NCI-H524 treated with DMSO at 0.1 percent for 48 hours (cell line): Measurements from ENCODE around the gene C11orf68.

ENCODE experiments used
- DNase-seq: peaks from one replicate; lab custom pipeline; 2025; lab: John Stamatoyannopoulos, UW

C11orf68 gene

GRCh38 chr11:65890324-65891218 lies 28.3 kb downstream of the C11orf68 start, which contains the start of gene CCDC85B:
Gene CCDC85B (plus strand): TSS chr11:65890673. CDS start chr11:65890784, 111 bp downstream.
- peak; percentile 60 for DNase-seq

DNA sequence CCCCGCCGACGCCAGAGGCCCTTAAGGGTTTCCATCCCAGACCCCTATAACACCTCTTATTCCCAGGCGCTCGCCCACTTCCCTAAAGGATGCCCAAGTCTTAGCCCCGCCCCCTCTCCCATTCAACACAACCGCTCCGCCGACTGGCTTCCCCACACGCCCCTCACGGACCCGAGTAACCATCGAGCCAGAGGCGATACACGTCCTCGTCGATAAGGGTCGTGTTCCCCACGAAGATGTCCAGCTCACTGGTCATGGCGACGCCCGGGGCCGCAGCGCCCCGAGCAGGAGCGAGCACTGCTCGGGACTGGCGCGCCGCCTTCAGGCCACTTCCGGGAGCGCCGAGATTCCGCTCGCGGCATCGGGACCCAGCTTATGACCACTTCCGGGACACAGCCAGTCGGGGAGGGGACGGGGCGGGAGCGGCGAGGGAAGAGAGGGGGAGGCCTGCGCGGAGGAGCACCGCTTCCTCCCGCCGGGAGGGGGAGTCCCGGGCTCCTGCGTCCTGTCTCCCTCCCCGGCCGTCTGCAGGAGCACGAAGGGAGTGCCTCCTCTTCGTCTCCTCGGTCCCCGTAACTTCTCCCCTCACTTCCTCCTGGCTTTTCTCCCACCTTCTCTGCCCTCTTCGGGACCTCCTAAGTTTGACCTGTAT lies 30.6 kb downstream of the C11orf68 start, which contains the start of gene FIBP:
FIBP (minus strand) TSS at position 309 of the 652 bp plus-strand sequence; CDS start at position 256, 53 bp downstream.
- peak; percentile 70 for DNase-seq

- no peak for DNase-seq
Measured at GRCh38 chr11:65887723-65888162, 31.1 kb downstream of the C11orf68 start.

- no peak for DNase-seq
Measured at GRCh38 chr11:65886826-65887722, 31.8 kb downstream of the C11orf68 start.

DNA sequence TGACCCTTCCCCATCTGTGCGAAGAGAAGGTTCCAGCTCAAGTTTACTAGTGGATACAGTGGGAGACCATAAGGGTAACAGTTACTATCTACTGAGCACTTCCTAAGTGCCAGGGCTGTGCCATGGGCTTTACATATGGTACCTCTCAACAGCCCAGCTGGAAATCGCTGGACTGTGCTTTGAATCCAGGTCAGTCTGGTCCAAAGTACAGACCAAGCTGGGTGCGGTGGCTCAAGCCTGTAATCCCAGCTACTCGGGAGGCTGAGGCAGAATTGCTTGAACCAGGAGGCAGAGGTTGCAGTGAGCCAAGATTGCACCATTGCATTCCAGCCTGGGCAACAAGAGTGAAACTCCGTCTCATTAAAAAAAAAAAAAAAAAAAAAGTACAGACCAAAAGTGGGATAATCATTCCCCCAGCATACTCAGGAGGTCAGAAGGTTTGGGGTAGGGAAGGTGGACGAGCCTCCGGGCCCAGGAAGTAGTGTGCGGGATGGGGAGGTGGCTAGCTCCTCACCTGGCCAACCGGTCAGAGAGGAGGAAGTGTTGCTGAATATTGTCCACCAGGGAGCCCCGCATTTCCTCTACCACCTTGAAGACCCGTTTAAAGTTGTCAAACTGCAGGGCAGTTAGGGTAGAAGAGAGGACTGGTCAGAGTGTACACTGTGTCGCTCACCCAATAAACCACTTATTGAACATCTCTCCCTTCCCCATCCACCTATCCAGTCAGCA lies 32.9 kb downstream of the C11orf68 start:
- DNase-seq: no peak

DNA sequence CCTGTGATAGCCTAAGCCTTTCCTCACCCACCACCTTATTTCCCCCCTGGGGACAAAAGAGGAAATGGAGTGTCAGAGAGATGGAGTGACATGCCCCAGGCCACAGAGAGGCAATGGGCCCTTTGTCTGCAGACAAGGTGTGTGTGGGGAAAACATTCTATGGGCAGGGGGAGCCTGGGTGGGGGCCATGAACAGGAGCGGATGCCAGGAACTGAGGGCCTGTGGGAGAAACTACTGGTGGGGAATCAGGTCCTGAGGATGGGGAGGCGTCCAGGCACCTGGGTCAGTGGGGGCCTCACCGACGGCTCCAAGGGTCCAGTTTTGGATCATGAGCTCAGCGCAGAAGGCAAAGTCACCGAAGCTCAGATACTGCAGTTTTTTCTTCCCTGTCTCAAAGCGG lies 33.6 kb downstream of the C11orf68 start:
- DNase-seq: no peak

DNA sequence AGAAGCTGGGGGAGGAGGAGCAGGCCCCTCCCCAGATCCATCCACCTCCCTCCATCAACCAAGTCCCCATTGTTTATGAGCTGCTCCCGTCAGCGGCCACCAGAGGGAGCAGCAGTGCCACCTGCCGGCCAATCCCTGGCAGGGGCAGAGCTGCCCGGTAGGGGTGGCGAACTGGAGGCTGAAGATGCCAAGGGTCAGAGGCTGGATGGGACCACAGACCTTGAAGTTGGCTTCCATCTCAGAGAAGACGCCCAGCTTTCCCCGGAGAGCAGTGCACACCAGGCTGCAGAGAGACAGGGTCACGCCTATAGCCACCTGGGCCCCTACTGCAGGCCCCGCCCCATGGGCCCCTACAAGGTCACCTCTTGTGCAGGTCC lies 34.2 kb downstream of the C11orf68 start:
- no peak for DNase-seq

DNA sequence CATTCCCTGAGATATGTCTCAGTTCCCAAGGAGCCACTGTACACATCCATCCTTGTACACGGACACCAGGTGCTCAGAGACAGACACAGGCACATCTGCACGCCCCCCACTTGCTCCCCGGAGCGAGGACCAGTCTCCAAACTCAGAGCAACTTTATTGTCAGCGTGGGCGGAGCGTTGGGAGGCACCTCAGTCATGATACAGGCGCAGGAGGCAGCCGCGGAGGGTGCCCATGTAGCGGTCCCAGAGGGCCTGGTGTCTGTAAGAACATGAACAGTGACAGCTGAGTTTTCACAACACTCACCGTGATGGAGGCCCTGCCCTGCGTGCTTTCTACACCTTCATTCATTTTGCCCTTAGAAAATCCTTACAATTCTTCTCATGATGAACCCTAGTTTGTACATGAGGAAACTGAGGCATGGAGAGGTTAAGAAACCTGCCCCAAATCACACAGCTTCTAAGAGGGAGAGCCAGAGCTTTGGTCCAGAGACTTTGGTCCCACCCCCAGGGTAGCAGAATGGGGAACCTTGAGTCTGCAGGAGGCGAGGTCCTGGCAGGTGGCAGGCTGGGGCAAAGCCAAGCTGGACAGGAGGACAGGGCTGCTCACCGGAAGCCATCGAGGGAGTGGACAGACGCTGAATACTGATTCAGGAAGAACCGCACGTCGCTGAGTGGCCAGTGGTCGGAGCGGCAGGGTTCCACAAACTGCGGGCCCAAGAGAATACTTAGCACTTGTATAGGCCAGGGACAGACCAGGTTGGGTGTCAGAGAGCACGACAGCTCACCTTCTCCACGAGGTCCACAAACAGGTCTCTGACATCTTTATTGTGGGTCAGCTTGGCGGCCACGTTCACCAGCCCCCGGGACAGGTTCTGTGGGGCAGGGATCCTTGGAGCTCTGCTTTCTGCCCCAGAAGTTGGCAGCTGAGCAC lies 34.8 kb downstream of the C11orf68 start:
- DNase-seq: no peak

DNA sequence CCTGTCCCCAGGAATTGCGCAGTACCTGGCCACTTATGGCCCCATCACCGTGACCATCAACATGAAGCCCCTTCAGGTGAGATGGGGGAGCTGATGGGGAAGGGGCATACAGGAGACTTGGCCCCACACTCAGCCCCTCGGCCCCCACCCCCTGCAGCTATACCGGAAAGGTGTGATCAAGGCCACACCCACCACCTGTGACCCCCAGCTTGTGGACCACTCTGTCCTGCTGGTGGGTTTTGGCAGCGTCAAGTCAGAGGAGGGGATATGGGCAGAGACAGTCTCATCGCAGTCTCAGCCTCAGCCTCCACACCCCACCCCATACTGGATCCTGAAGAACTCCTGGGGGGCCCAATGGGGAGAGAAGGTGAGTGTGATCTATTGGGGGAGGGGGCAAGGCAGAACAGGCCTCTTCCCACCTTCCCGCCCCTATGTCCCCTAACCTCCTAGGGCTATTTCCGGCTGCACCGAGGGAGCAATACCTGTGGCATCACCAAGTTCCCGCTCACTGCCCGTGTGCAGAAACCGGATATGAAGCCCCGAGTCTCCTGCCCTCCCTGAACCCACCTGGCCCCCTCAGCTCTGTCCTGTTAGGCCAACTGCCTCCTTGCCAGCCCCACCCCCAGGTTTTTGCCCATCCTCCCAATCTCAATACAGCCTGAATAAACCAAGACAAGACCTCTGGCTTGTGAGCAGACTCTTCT lies 35.7 kb downstream of the C11orf68 start:
- no peak for DNase-seq

- DNase-seq: no peak
Measured at GRCh38 chr11:65882120-65883057, 36.5 kb downstream of the C11orf68 start.

GRCh38 chr11:65880844-65881421 lies 37.9 kb downstream of the C11orf68 start:
- no peak for DNase-seq

- DNase-seq: no peak
Measured at GRCh38 chr11:65880027-65880426, 38.8 kb downstream of the C11orf68 start.

DNA sequence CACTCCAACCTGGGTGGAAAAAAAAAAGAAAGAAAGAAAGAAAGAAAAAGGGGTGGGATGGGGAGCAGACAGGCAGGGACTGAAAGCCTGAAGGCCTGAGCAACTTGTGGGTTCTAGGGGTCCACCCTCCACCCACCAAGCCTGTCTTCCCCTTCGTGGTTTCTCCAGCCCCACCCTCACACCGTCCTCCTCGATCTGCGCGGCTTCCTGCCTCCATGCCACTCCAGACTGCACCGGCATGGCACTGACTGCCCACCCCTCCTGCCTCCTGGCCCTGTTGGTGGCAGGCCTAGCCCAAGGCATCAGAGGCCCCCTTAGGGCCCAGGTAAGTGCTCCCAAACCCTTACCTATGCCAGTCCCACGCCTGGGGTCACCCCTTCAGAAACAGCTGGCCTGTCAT lies 39.2 kb downstream of the C11orf68 start, which contains the start of gene CTSW:
CTSW (plus strand) TSS at position 221 of the 400 bp plus-strand sequence; CDS start at position 239, 18 bp downstream.
- no peak for DNase-seq

DNA sequence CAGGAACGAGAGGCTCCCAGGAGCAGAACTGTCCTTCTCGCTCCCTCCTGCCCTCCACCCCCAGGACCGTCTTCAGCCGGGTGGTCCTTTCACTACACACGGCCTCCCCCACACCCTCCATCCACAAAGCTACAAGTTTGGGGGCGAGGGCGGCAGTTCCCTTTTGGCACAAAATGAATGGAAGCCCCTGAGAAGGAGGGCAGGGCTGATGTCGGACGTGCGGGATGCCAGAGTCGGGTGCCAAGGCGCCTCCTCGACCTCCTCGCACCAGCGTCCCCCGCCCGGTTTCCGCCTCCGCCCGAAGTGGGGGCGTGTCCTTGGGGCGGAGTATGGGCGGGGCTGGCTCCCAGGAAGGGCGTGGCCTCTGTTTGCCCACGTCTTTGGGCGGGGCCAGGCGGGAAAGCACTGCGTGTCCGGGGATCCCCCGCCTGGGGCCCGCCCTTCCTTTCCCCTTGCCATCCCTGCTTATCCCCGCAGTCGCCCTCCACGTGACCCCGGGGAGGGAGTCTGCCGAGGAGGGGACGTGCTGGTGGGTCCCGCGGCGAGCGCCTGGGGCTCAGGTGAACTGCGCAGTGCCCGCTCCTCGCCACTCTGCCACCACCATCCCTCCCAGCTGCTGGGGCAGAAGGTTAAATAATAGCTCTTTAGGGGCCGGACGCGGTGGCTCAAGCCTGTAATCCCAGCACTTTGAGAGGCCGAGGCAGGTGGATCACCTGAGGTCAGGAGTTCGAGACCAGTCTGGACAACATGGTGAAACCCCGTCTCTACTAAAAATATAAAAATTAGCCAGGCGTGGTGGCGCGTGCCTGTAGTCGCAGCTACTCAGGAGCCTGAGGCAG lies 45.3 kb downstream of the C11orf68 start:
- DNase-seq: peak; percentile 60

- no peak for DNase-seq
Measured at GRCh38 chr11:65872586-65873317, 46.1 kb downstream of the C11orf68 start, which contains the start of gene EFEMP2. Gene EFEMP2 (minus strand): TSS chr11:65872800. CDS start chr11:65872354, 446 bp downstream.
